Mesendoderm (in vitro differentiated cells): ENCODE data around the gene ATOH8.

Experiments
- DNase-seq: peaks from one replicate; pipeline ENCODE4 v3.0.0; 2013
- H2AK5ac ChIP-seq: 2 replicates; pipeline ENCODE4 v1.6.1; 2013; ENCODE audit warnings: low read length, inconsistent platforms
- H2BK120ac ChIP-seq: 2 replicates; pipeline ENCODE4 v1.6.1; 2013; ENCODE audit warnings: low read depth, mild to moderate bottlenecking, low read length, moderate library complexity, mixed read lengths
- H2BK15ac ChIP-seq: replicated peaks from 2 replicates; pipeline ENCODE4 v1.6.1; 2013; ENCODE audit warnings: low read depth, mild to moderate bottlenecking, moderate library complexity
- H2BK5ac ChIP-seq: 2 replicates; pipeline ENCODE4 v1.6.1; 2013; ENCODE audit warnings: low read length, inconsistent platforms
- H3K18ac ChIP-seq: 2 replicates; pipeline ENCODE4 v1.6.1; 2013; ENCODE audit warnings: mild to moderate bottlenecking, low read length, mixed read lengths
- H3K23ac ChIP-seq: one replicate; pipeline ENCODE4 v1.6.1; 2013; ENCODE audit warnings: low read length
- H3K27ac ChIP-seq: 2 replicates; pipeline ENCODE4 v1.5.1; 2013; ENCODE audit warnings: low read depth, mild to moderate bottlenecking, inconsistent platforms, low read length, moderate library complexity
- H3K27me3 ChIP-seq: 2 replicates; pipeline ENCODE4 v1.6.1; 2013; ENCODE audit warnings: low read length, control low read depth, mild to moderate bottlenecking, inconsistent platforms; ENCODE audit not compliant: insufficient read depth, poor library complexity
- H3K36me3 ChIP-seq: 2 replicates; pipeline ENCODE4 v1.6.1; 2013; ENCODE audit warnings: low read length, inconsistent platforms; ENCODE audit not compliant: control insufficient read depth, insufficient read depth
- H3K4ac ChIP-seq: one replicate; pipeline ENCODE4 v1.6.1; 2013; ENCODE audit warnings: low read depth, mild to moderate bottlenecking, low read length, moderate library complexity
- H3K4me1 ChIP-seq: 2 replicates; pipeline ENCODE4 v1.6.1; 2013; ENCODE audit warnings: low read depth, low read length, inconsistent platforms; ENCODE audit not compliant: control insufficient read depth
- H3K4me2 ChIP-seq: 2 replicates; pipeline ENCODE4 v1.6.1; 2013; ENCODE audit warnings: low read length
- H3K4me3 ChIP-seq: 2 replicates; pipeline ENCODE4 v1.5.1; 2013; ENCODE audit warnings: mild to moderate bottlenecking, low read length
- H3K56ac ChIP-seq: one replicate; pipeline ENCODE4 v1.6.1; 2013; ENCODE audit warnings: low read length
- H3K79me1 ChIP-seq: 2 replicates; pipeline ENCODE4 v1.6.1; 2013; ENCODE audit warnings: low read length, inconsistent platforms
- H3K79me2 ChIP-seq: 2 replicates; pipeline ENCODE4 v1.6.1; 2013; ENCODE audit warnings: mild to moderate bottlenecking, low read length; ENCODE audit not compliant: control insufficient read depth, insufficient read depth
- H3K9ac ChIP-seq: 2 replicates; pipeline ENCODE4 v1.6.1; 2013; ENCODE audit warnings: low read length, inconsistent platforms
- H4K5ac ChIP-seq: one replicate; pipeline ENCODE4 v1.6.1; 2013; ENCODE audit warnings: low read length
- H4K8ac ChIP-seq: one replicate; pipeline ENCODE4 v1.6.1; 2013; ENCODE audit warnings: low read depth, mild to moderate bottlenecking, control low read depth, low read length, moderate library complexity
- WGBS: extraction: QIAGEN DNeasy Blood & Tissue Kit; methylation state at CpG from one replicate; pipeline ENCODE4 v1.1.7; 2013; ENCODE audit warnings: low lambda C conversion rate, missing lambda C conversion rate; ENCODE audit not compliant: insufficient coverage; ENCODE audit errors: extremely low coverage; 5-methylcytosine and 5-hydroxymethylcytosine counted together

ATOH8 gene

DNA sequence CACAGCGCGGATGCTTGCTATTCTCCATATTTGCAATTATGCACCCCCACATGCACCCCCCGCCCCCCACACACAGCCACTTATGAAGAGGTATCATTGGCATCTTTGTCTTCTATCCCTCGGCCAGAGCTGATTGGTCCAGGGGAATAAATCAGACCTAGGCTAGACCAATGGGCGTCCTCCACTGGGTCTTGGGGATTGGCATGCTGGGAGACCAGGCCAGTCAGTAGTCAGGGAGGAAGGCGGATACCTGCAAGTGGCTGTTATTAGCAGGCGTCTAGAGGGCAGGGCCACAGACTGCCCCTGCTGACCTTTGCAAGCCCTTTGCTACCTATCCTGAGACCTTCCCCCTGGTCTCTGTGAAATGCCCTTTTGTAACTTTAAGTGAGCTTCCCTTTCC is 30.0 kb downstream of the ATOH8 start:
- Histone ChIP-seq H3K4me3 (no peak overlapping the region), H3K4ac (no peak overlapping the region), H3K18ac (no peak overlapping the region), H3K23ac (no peak overlapping the region), H2BK120ac (no peak overlapping the region), H3K56ac (no peak overlapping the region), H3K27me3 (no peaks in the 10 kb centered on the region), H4K5ac (no peak overlapping the region), H3K27ac (no peak overlapping the region), H3K79me2 (no peaks in the 10 kb centered on the region), H2AK5ac (no peak overlapping the region), H3K79me1 (no peaks in the 10 kb centered on the region), H3K36me3 (no peaks in the 10 kb centered on the region), H4K8ac (no peak overlapping the region), H2BK15ac (no peak overlapping the region), H3K4me1 (no peaks in the 10 kb centered on the region), H3K4me2 (no peak overlapping the region), H2BK5ac (no peak overlapping the region), H3K9ac (no peak overlapping the region)
- peak; percentile 39 for DNase-seq
- WGBS: no CpG with 5 or more reads among the region's 7 CpGs

DNA sequence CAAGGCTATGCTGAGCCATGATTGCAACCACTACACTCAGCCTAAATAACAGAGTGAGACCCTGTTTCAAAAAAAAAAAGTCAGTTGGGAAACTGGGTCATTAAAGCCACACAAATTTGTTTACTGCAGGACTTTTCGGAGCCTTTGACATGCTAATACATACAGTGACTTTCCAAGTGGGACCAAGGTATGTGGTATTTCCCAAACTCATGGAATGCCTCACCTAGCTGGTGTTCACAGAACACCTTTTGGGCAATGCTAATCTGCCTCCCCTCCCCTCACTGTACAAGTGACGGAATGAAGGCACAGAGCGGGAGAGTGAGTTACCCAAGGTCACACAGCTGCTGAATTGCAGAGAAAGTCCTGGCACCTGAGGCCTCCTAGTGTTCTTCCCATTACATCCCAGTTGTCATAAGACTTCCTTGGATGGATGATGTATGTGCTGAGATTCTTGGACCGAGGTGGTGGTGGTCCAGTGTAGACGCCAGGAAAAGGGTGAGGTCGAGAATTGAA is 30.7 kb downstream of the ATOH8 start:
- no peak overlapping the region for H4K5ac ChIP-seq
- no peak overlapping the region for H3K4me2 ChIP-seq
- no peak overlapping the region for H3K27ac ChIP-seq

DNA sequence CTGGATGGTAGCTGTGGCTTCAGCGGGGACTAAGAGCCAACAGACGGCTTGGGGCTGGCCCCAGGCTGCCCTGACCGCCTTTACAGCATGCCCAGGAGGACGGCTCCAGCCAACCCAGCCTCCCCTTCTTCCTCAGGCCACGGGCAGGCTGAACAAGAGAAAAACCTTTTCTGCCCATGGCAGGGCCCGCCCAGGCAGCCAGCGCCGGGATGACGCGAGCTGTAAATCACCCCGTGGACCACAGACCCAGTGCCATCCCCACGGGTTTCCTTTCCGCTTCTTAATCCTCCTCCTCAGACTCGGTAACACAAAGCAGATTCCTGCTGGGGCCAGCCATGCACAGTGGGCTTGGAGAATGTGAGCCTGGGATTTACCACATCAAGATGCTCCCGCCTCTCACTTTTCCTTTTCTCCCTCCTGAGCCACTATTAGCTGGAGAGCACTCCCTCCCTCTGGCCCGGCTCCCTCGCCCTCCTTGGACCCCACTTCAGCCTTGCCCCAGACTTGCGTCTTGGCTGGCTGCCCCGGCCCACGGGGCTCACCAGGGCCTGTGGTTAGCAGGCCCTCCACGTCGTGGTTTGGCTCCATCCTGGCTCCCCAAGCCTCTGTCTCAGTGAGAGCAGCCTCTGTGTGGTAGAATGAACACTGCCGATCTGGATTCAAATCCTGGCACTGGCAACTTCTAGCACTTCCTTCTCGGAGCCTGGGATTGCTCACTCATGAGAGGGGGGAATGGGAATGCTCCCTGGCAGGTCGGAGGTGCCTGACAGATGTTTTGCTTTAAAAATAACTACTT is 31.4 kb downstream of the ATOH8 start:
- H3K9ac ChIP-seq: no peak overlapping the region
- H3K79me2 ChIP-seq: no peaks in the 10 kb centered on the region
- no peak overlapping the region for H3K4ac ChIP-seq
- no peak overlapping the region for H3K4me2 ChIP-seq
- no peak overlapping the region for H3K56ac ChIP-seq
- no peaks in the 10 kb centered on the region for H3K79me1 ChIP-seq
- DNase-seq: no peak
- H3K27me3 ChIP-seq: no peaks in the 10 kb centered on the region
- no peak overlapping the region for H3K18ac ChIP-seq
- H3K4me3 ChIP-seq: no peak overlapping the region
- WGBS: no CpG with 5 or more reads among the region's 25 CpGs
- H4K8ac ChIP-seq: no peak overlapping the region
- no peak overlapping the region for H2BK120ac ChIP-seq
- no peak overlapping the region for H2AK5ac ChIP-seq
- no peaks in the 10 kb centered on the region for H3K36me3 ChIP-seq
- H2BK15ac ChIP-seq: no peak overlapping the region
- no peak overlapping the region for H3K23ac ChIP-seq
- no peaks in the 10 kb centered on the region for H3K4me1 ChIP-seq
- no peak overlapping the region for H2BK5ac ChIP-seq
- H4K5ac ChIP-seq: no peak overlapping the region
- no peak overlapping the region for H3K27ac ChIP-seq

More for the DNA sequence above, 30.7 kb downstream of the ATOH8 start:
- Histone ChIP-seq H3K4me3 (no peak overlapping the region), H3K4me1 (no peaks in the 10 kb centered on the region), H3K56ac (no peak overlapping the region), H2AK5ac (no peak overlapping the region), H3K18ac (no peak overlapping the region), H3K4ac (no peak overlapping the region), H3K27me3 (no peaks in the 10 kb centered on the region), H2BK5ac (no peak overlapping the region), H2BK15ac (no peak overlapping the region), H3K79me1 (no peaks in the 10 kb centered on the region), H3K9ac (no peak overlapping the region), H3K36me3 (no peaks in the 10 kb centered on the region), H3K23ac (no peak overlapping the region), H3K79me2 (no peaks in the 10 kb centered on the region), H2BK120ac (no peak overlapping the region), H4K8ac (no peak overlapping the region)
- WGBS: no CpG with 5 or more reads among the region's 6 CpGs
- no peak for DNase-seq

DNA sequence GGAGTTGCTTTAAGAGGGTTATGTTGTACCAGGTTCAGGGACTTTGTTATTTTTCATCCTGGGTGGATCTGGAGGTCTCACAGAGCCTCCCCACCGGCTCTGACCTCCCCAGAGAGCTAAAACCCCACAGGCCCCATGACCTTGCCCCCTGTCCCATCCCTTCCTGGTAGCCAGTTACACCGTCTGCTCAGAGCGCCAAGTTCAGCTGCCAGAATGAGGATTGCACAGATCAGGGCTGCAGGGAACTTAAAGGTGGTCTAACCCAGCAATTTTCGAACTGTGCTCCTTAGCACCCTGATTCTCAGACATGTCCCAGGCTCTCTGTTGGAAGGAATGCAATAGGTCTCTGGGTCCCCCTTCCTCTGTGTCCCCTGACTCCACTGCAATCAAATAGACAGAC is 32.1 kb downstream of the ATOH8 start:
- WGBS: no CpG with 5 or more reads among the region's 4 CpGs
- H3K27ac ChIP-seq: no peak overlapping the region
- no peaks in the 10 kb centered on the region for H3K4me1 ChIP-seq
- no peak overlapping the region for H4K5ac ChIP-seq
- H3K4ac ChIP-seq: no peak overlapping the region
- H3K23ac ChIP-seq: no peak overlapping the region
- H3K36me3 ChIP-seq: no peaks in the 10 kb centered on the region
- no peak overlapping the region for H3K9ac ChIP-seq
- no peak overlapping the region for H4K8ac ChIP-seq
- H2AK5ac ChIP-seq: no peak overlapping the region
- no peak overlapping the region for H2BK120ac ChIP-seq
- H3K4me2 ChIP-seq: no peak overlapping the region
- H3K18ac ChIP-seq: no peak overlapping the region
- H3K79me1 ChIP-seq: no peaks in the 10 kb centered on the region
- no peak overlapping the region for H3K56ac ChIP-seq
- no peak overlapping the region for H2BK15ac ChIP-seq
- no peaks in the 10 kb centered on the region for H3K27me3 ChIP-seq
- no peak for DNase-seq
- H3K79me2 ChIP-seq: no peaks in the 10 kb centered on the region
- H3K4me3 ChIP-seq: no peak overlapping the region
- H2BK5ac ChIP-seq: no peak overlapping the region

DNA sequence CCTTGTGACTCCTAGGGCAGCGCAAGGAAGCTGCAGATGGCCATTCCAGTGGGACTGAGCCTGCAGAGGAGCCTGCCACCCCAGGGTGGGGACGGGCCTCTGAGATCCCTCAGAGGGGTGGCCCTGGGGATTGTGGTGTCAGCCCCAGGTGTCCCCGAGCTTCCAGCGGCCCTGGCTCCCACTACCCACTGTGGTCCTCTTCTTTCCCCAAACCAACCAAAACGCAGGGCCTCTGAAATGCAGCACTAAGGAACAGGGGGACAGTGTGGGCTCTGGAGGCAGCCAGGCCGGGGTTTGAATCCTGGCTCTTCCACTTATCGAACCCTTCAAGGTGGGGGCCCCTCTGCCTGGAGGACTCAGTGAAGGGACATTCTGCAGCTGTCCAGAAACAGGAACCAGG is 32.7 kb downstream of the ATOH8 start:
- no peak overlapping the region for H2AK5ac ChIP-seq
- H3K23ac ChIP-seq: no peak overlapping the region
- no peak overlapping the region for H3K27ac ChIP-seq
- no peak overlapping the region for H3K9ac ChIP-seq
- no peak for DNase-seq
- H4K8ac ChIP-seq: no peak overlapping the region
- H3K79me1 ChIP-seq: no peaks in the 10 kb centered on the region
- no peak overlapping the region for H4K5ac ChIP-seq
- no peaks in the 10 kb centered on the region for H3K4me1 ChIP-seq
- H3K56ac ChIP-seq: no peak overlapping the region
- no peak overlapping the region for H3K4me2 ChIP-seq
- no peak overlapping the region for H2BK5ac ChIP-seq
- H3K4ac ChIP-seq: no peak overlapping the region
- H3K27me3 ChIP-seq: no peaks in the 10 kb centered on the region
- H3K79me2 ChIP-seq: no peaks in the 10 kb centered on the region
- no peak overlapping the region for H3K4me3 ChIP-seq
- no CpG with 5 or more reads among the region's 7 CpGs for WGBS
- H2BK15ac ChIP-seq: no peak overlapping the region
- no peak overlapping the region for H3K18ac ChIP-seq
- H3K36me3 ChIP-seq: no peaks in the 10 kb centered on the region
- H2BK120ac ChIP-seq: no peak overlapping the region

DNA sequence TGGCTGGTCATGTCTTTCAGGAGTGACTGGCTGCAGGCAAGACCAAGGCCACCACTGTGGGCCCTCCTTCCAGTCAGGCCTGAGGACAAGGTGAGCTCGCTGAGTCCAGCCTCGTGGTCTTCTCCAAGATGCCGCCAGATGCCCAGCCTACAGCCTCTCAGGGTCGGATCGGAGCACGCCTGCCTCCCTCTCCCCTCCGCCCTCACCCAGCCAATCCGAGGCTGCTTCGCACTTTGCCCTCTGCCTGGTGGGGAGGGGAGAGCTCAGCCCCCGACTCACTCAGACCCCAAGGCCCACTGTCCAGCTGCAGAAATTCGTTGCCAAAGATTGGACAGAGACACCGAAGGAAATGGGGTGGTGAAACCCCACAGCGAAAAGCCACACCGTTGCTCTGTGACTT is 33.1 kb downstream of the ATOH8 start:
- H3K23ac ChIP-seq: no peak overlapping the region
- H4K5ac ChIP-seq: no peak overlapping the region
- no peak overlapping the region for H3K18ac ChIP-seq
- no peak overlapping the region for H3K4me3 ChIP-seq
- no peak overlapping the region for H3K27ac ChIP-seq
- H3K79me1 ChIP-seq: no peaks in the 10 kb centered on the region
- no peaks in the 10 kb centered on the region for H3K79me2 ChIP-seq
- H2BK5ac ChIP-seq: no peak overlapping the region
- no peak overlapping the region for H4K8ac ChIP-seq
- no peak overlapping the region for H2AK5ac ChIP-seq
- WGBS: no CpG with 5 or more reads among the region's 14 CpGs
- H3K36me3 ChIP-seq: no peaks in the 10 kb centered on the region
- H3K4me1 ChIP-seq: no peaks in the 10 kb centered on the region
- no peak overlapping the region for H2BK15ac ChIP-seq
- H3K9ac ChIP-seq: no peak overlapping the region
- DNase-seq: no peak
- H3K4ac ChIP-seq: no peak overlapping the region
- H2BK120ac ChIP-seq: no peak overlapping the region
- no peak overlapping the region for H3K56ac ChIP-seq
- no peaks in the 10 kb centered on the region for H3K27me3 ChIP-seq
- H3K4me2 ChIP-seq: no peak overlapping the region
